Gastrocnemius medialis (tissue), 4 donors: ENCODE results near the gene CPZ.

Experiments
- POLR2A ChIP-seq, 2 donors: fragments of 450-650 bp; IDR thresholded peaks; one replicate each; pipeline ENCODE4 v1.6.1; 2017; ENCODE audit warnings: antibody characterized with exemption in 2 of 2, mild to moderate bottlenecking in 2 of 2, moderate library complexity in 2 of 2
- TF ChIP-seq, protein P1 (sequence below), 5 experiments: fragments of 450-650 bp in 3 of 5; fragments of 200-600 bp in 2 of 5; sonication (generic) in 2 of 5; IDR thresholded peaks in 4 of 5; conservative IDR thresholded peaks in 1 of 5; 1 replicate in 4 of 5; 2 replicates in 1 of 5; pipeline ENCODE4 v1.5.1; 2016 to 2019; ENCODE audit warnings: antibody characterized with exemption in 5 of 5, mild to moderate bottlenecking in 3 of 5, moderate library complexity in 3 of 5

DNA sequence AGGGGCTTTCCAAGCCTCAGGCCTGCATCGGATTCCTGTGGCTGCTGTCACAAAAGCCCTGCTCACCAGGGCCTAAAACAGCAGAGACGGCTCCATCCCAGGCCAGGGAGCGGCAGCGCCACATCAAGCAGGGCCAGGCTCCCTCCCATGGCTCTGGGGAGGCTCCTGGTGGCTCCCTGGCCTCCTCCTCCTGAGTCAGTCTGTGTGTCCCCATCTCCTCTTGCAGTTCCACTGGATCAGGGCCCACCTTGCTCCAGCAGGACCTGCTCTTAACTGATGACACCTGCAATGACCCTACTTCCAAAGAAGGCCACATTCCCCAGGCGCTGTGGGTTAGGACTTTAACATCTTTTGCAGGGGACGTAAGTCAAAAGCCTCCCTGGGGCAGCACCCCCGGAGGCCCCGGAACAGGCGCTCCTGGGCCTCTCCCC lies 51.9 kb downstream of the CPZ start:
- TF ChIP-seq, protein P1, sequence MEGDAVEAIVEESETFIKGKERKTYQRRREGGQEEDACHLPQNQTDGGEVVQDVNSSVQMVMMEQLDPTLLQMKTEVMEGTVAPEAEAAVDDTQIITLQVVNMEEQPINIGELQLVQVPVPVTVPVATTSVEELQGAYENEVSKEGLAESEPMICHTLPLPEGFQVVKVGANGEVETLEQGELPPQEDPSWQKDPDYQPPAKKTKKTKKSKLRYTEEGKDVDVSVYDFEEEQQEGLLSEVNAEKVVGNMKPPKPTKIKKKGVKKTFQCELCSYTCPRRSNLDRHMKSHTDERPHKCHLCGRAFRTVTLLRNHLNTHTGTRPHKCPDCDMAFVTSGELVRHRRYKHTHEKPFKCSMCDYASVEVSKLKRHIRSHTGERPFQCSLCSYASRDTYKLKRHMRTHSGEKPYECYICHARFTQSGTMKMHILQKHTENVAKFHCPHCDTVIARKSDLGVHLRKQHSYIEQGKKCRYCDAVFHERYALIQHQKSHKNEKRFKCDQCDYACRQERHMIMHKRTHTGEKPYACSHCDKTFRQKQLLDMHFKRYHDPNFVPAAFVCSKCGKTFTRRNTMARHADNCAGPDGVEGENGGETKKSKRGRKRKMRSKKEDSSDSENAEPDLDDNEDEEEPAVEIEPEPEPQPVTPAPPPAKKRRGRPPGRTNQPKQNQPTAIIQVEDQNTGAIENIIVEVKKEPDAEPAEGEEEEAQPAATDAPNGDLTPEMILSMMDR (IDR thresholded peaks at IDR 0.05 in 4 of 5, conservative IDR thresholded peaks at IDR 0.05 in 1 of 5) = no peak
- no peak for TF ChIP-seq POLR2A (IDR thresholded peaks at IDR 0.05)
